Naive thymus-derived CD4-positive, alpha-beta T cell (primary cell): Measurements from ENCODE around the gene UBXN10. TPM values are rescaled to one million over a fixed set of nuclear protein-coding genes. Genes with fewer than 3 reads are reported as not detected.

ENCODE experiments used
- polyA plus RNA-seq, 2 donors: library from polyadenylated mRNA; unstranded; fragments of 300-500 nt; fragmentation: Illumina TruSeq; gene quantifications; one replicate each; pipeline ENCODE4 v1.2.3, GENCODE V29; 2021
- total RNA-seq, 6 experiments: library from RNA in 5 of 6; stranded (reverse) in 5 of 6; gene quantifications; 1 replicate in 5 of 6; 2 replicates in 1 of 6; pipeline ENCODE4 v1.2.3 and lab custom pipeline; 2021 to 2026

Gene UBXN10
- total and polyA plus RNA-seq, 7 experiments from 2014 or later: 0.03 to 1.1 (median 0.55) TPM; not detected in 3

Other genes starting within 250 kb of the UBXN10 start
- gene PLA2G2A, start 206.5 kb upstream of the UBXN10 start, total RNA-seq: not detected
- gene PLA2G2A, start 206.5 kb upstream of the UBXN10 start, polyA plus RNA-seq: not detected
- not detected for gene PLA2G5, start 115.9 kb upstream of the UBXN10 start, total RNA-seq
- gene PLA2G5, start 115.9 kb upstream of the UBXN10 start, polyA plus RNA-seq: not detected
- gene PLA2G2D, start 66.6 kb upstream of the UBXN10 start, total RNA-seq: not detected
- not detected for gene PLA2G2D, start 66.6 kb upstream of the UBXN10 start, polyA plus RNA-seq
- gene PLA2G2F, start 46.8 kb upstream of the UBXN10 start, total RNA-seq: not detected
- not detected for gene PLA2G2F, start 46.8 kb upstream of the UBXN10 start, polyA plus RNA-seq
- gene PLA2G2C, start 422 bp downstream of the UBXN10 start, total RNA-seq: under 1 TPM in 1 of 5 experiments, not detected in 4; 0.46 TPM
- not detected for gene PLA2G2C, start 422 bp downstream of the UBXN10 start, polyA plus RNA-seq
- gene VWA5B1, start 104.8 kb downstream of the UBXN10 start, total RNA-seq: under 1 TPM in 3 of 5 experiments, not detected in 2; 0.05 to 0.19 (median 0.08) TPM
- gene VWA5B1, start 104.8 kb downstream of the UBXN10 start, polyA plus RNA-seq: under 1 TPM; 0.08 to 0.46 TPM